RWPE2 (cell line): ENCODE results near the gene GTPBP2.

Source experiments
- ATAC-seq: fragments of 200-7000 bp; cut with Tn5 transposase; 3 replicates; pipeline ENCODE4 v1.9.1; 2021; ENCODE audit warnings: low read depth
- DNase-seq: peaks from one replicate; pipeline ENCODE4 v3.0.0-alpha.2; 2020; ENCODE audit warnings: low spot score
- H3K27ac ChIP-seq: fragments of 450-650 bp; 2 replicates; pipeline ENCODE4 v1.5.1; 2017; ENCODE audit warnings: mild to moderate bottlenecking; ENCODE audit not compliant: poor library complexity, severe bottlenecking
- H3K27me3 ChIP-seq: fragments of 250-450 bp; sonication (Bioruptor Pico); 2 replicates; pipeline ENCODE4 v1.5.1; 2021; ENCODE audit warnings: mild to moderate bottlenecking, moderate library complexity; ENCODE audit not compliant: insufficient read depth, poor library complexity, severe bottlenecking
- H3K36me3 ChIP-seq: fragments of 250-450 bp; sonication (Bioruptor Pico); 2 replicates; pipeline ENCODE4 v1.5.1; 2020; ENCODE audit warnings: low read depth, mild to moderate bottlenecking, moderate library complexity
- H3K4me1 ChIP-seq: fragments of 250-450 bp; sonication (Bioruptor Pico); 2 replicates; pipeline ENCODE4 v1.5.1; 2021; ENCODE audit warnings: mild to moderate bottlenecking, moderate library complexity; ENCODE audit not compliant: insufficient read depth, poor library complexity, severe bottlenecking
- H3K4me3 ChIP-seq: fragments of 250-450 bp; sonication (Bioruptor Pico); 2 replicates; pipeline ENCODE4 v1.5.1; 2021; ENCODE audit warnings: mild to moderate bottlenecking, moderate library complexity; ENCODE audit not compliant: severe bottlenecking
- H3K9me3 ChIP-seq: fragments of 250-450 bp; sonication (Bioruptor Pico); 2 replicates; pipeline ENCODE4 v1.5.1; 2021; ENCODE audit warnings: mild to moderate bottlenecking, moderate library complexity; ENCODE audit not compliant: severe bottlenecking
- CTCF ChIP-seq: fragments of 450-650 bp; IDR thresholded peaks from one replicate; pipeline ENCODE4 v1.5.1; 2017; ENCODE audit warnings: mild to moderate bottlenecking, moderate library complexity; ENCODE audit not compliant: poor library complexity, severe bottlenecking

GTPBP2 gene

GRCh38 chr6:43579171-43579570 is 49.9 kb downstream of the GTPBP2 start:
- Histone ChIP-seq H3K4me1 (peaks cover 11% of the 10 kb centered on the region), H3K9me3 (no peaks in the 10 kb centered on the region), H3K27ac (no peak overlapping the region), H3K36me3 (peaks cover 37% of the 10 kb centered on the region), H3K4me3 (no peak overlapping the region), H3K27me3 (no peaks in the 10 kb centered on the region)
- ATAC-seq = no peak
- TF ChIP-seq CTCF = no peak
- DNase-seq = no peak

- DNase-seq (no peak), ATAC-seq (no peak)
- Histone ChIP-seq H3K9me3 (no peaks in the 10 kb centered on the region), H3K27me3 (no peaks in the 10 kb centered on the region), H3K36me3 (peaks cover 36% of the 10 kb centered on the region), H3K27ac (no peak overlapping the region), H3K4me3 (no peak overlapping the region), H3K4me1 (peaks cover 11% of the 10 kb centered on the region)
- no peak for TF ChIP-seq CTCF
Observed at GRCh38 chr6:43578748-43579147, 50.3 kb downstream of the GTPBP2 start.

- no peaks in the 10 kb centered on the region for H3K27me3 ChIP-seq
- H3K4me3 ChIP-seq = peak within 1 kb of the TSS; percentile 92
- H3K36me3 ChIP-seq = peaks cover 41% of the 10 kb centered on the region
- peak within 1 kb of the TSS; percentile 79 for H3K27ac ChIP-seq
- DNase-seq = peak; percentile 90
- peaks cover 11% of the 10 kb centered on the region for H3K4me1 ChIP-seq
- TF ChIP-seq CTCF = no peak
- H3K9me3 ChIP-seq = no peaks in the 10 kb centered on the region
- peak; percentile 94 for ATAC-seq
Observed at GRCh38 chr6:43575772-43576551, 53.1 kb downstream of the GTPBP2 start, which contains the start of the genes POLH and XPO5. Gene POLH, plus strand, starts transcription at chr6:43576185. Its CDS starts 6,135 bp downstream, at chr6:43582320. Gene XPO5, minus strand, starts transcription at chr6:43576038. Its CDS starts 174 bp downstream, at chr6:43575864.

GRCh38 chr6:43575105-43575771 is 53.8 kb downstream of the GTPBP2 start:
- no peak for TF ChIP-seq CTCF
- Histone ChIP-seq H3K4me3 (peak overlapping the region; percentile 92), H3K27me3 (no peaks in the 10 kb centered on the region), H3K27ac (peak overlapping the region; percentile 79), H3K9me3 (no peaks in the 10 kb centered on the region), H3K36me3 (peaks cover 48% of the 10 kb centered on the region), H3K4me1 (peaks cover 11% of the 10 kb centered on the region)
- DNase-seq (peak; percentile 62), ATAC-seq (peak; percentile 43)
